ENCODE results near the gene ZC3H4. TPM values are rescaled to one million over a fixed set of nuclear protein-coding genes. Genes with fewer than 3 reads are reported as not detected.
A peak's percentile ranks its signal among the peaks of the same experiment; 100 is the strongest.

Gene ZC3H4
- total and polyA plus RNA-seq, 11 donors = 9.6 to 35.0 (median 22.9) TPM

- no peaks in the 10 kb centered on the region for H3K27me3 ChIP-seq
- no peaks in the 10 kb centered on the region for H3K9me3 ChIP-seq
- H3K36me3 ChIP-seq = no peaks in the 10 kb centered on the region
- no peak for ATAC-seq
- H3K4me3 ChIP-seq = no peak overlapping the region
- H3K27ac ChIP-seq = no peak overlapping the region
- H3K4me1 ChIP-seq = peaks cover 0 to 14% (median 2%) of the 10 kb centered on the region in 12 donors
- DNase-seq = peak in 1 of 5 donors; percentile 60
- intact Hi-C loops (cut with DNase I) = no loop called here
- TF ChIP-seq CTCF (IDR thresholded peaks at IDR 0.05) (no peak), POLR2A (IDR thresholded peaks at IDR 0.05) (no peak)
- 92 to 96% (median 95%) methylated on average over 40 to 56 of the region's 56 CpGs for WGBS, 4 donors
Observed at GRCh38 chr19:47044946-47045866, 68.4 kb downstream of the ZC3H4 start.

GRCh38 chr19:47040869-47041268 lies 72.7 kb downstream of the ZC3H4 start:
- Histone ChIP-seq H3K36me3 (no peaks in the 10 kb centered on the region), H3K27me3 (no peaks in the 10 kb centered on the region), H3K4me1 (peaks cover 0 to 8% (median 4%) of the 10 kb centered on the region in 12 donors), H3K4me3 (no peak overlapping the region), H3K9me3 (no peaks in the 10 kb centered on the region), H3K27ac (no peak overlapping the region)
- DNase-seq = no peak
- ATAC-seq = no peak
- TF ChIP-seq CTCF (IDR thresholded peaks at IDR 0.05) = no peak
- TF ChIP-seq POLR2A (IDR thresholded peaks at IDR 0.05) = no peak
- intact Hi-C loops (cut with DNase I) = no loop called here
- 74 to 82% (median 77%) methylated on average over 8 of the region's 8 CpGs for WGBS, 4 donors

GRCh38 chr19:47039239-47039874 lies 74.2 kb downstream of the ZC3H4 start:
- intact Hi-C loops (cut with DNase I) = loop anchor here in 6 of 10 donors (5.0 to 10.0 kb wide), 4 partner anchors 83 to 285 kb away; no protein-coding TSS in a partner anchor
- Histone ChIP-seq H3K4me1 (peaks cover 0 to 17% (median 9%) of the 10 kb centered on the region in 12 donors), H3K9me3 (no peaks in the 10 kb centered on the region), H3K27ac (no peak overlapping the region), H3K4me3 (no peak overlapping the region), H3K36me3 (no peaks in the 10 kb centered on the region), H3K27me3 (no peaks in the 10 kb centered on the region)
- peak in 1 of 5 donors; percentile 14 for DNase-seq
- TF ChIP-seq CTCF (IDR thresholded peaks at IDR 0.05) (no peak), POLR2A (IDR thresholded peaks at IDR 0.05) (no peak)
- 89 to 96% (median 92%) methylated on average over 17 of the region's 17 CpGs for WGBS, 4 donors
- ATAC-seq = no peak

- no peaks in the 10 kb centered on the region for H3K27me3 ChIP-seq
- H3K36me3 ChIP-seq = no peaks in the 10 kb centered on the region
- ATAC-seq (no peak), DNase-seq (peak in 1 of 5 donors; percentile 9)
- 42 to 86% (median 72%) methylated on average over 1 of the region's 1 CpG for WGBS, 4 donors
- H3K4me1 ChIP-seq = peaks cover 0 to 17% (median 9%) of the 10 kb centered on the region in 12 donors
- TF ChIP-seq CTCF (IDR thresholded peaks at IDR 0.05) (no peak), POLR2A (IDR thresholded peaks at IDR 0.05) (no peak)
- no peak overlapping the region for H3K4me3 ChIP-seq
- H3K27ac ChIP-seq = no peak overlapping the region
- H3K9me3 ChIP-seq = no peaks in the 10 kb centered on the region
- intact Hi-C loops (cut with DNase I) = loop anchor here in 7 of 10 donors (2.0 to 10.0 kb wide), 5 partner anchors 85 to 283 kb away; no protein-coding TSS in a partner anchor
Observed at GRCh38 chr19:47037766-47038165, 75.8 kb downstream of the ZC3H4 start.

Data from heart left ventricle (tissue), 16 donors.